Smooth muscle cell (in vitro differentiated cells): Measurements from ENCODE around the gene TDRD12. TPM values are rescaled to one million over a fixed set of nuclear protein-coding genes. Genes with fewer than 3 reads are reported as not detected.

Source experiments
- DNase-seq: peaks from one replicate; lab custom pipeline; 2025; ENCODE audit not compliant: unreplicated experiment; lab: John Stamatoyannopoulos, UW
- H2AFZ ChIP-seq: fragments of 200-600 bp; sonication (generic); 2 replicates; pipeline ENCODE4 v1.6.0; 2016; ENCODE audit warnings: antibody characterized with exemption, low read depth, mild to moderate bottlenecking
- H3F3A ChIP-seq: fragments of 200-600 bp; sonication (generic); 2 replicates; pipeline ENCODE4 v1.6.0; 2017; ENCODE audit warnings: antibody characterized with exemption, low read depth
- H3K27ac ChIP-seq: fragments of 200-600 bp; sonication (generic); 2 replicates; pipeline ENCODE4 v1.5.1; 2016; ENCODE audit warnings: low read depth, mild to moderate bottlenecking
- H3K27me3 ChIP-seq: fragments of 200-600 bp; sonication (generic); 2 replicates; pipeline ENCODE4 v1.6.1; 2016; ENCODE audit warnings: low read depth, mild to moderate bottlenecking
- H3K36me3 ChIP-seq: fragments of 200-600 bp; sonication (generic); 2 replicates; pipeline ENCODE4 v1.5.1; 2016; ENCODE audit warnings: low read depth
- H3K4me1 ChIP-seq: fragments of 200-600 bp; sonication (generic); 2 replicates; pipeline ENCODE4 v1.5.1; 2016; ENCODE audit warnings: low read depth
- H3K4me2 ChIP-seq: fragments of 200-600 bp; sonication (generic); 2 replicates; pipeline ENCODE4 v1.6.0; 2016; ENCODE audit warnings: mild to moderate bottlenecking
- H3K4me3 ChIP-seq: fragments of 200-600 bp; sonication (generic); 2 replicates; pipeline ENCODE4 v1.5.1; 2016; ENCODE audit warnings: mild to moderate bottlenecking
- H3K79me2 ChIP-seq: fragments of 200-600 bp; sonication (generic); 2 replicates; pipeline ENCODE4 v1.6.0; 2016; ENCODE audit warnings: low read depth, mild to moderate bottlenecking
- H3K9ac ChIP-seq: fragments of 200-600 bp; sonication (generic); 2 replicates; pipeline ENCODE4 v1.6.0; 2016; ENCODE audit warnings: low read depth
- H3K9me3 ChIP-seq: fragments of 200-600 bp; sonication (generic); replicated peaks from 2 replicates; pipeline ENCODE4 v1.5.1; 2016; ENCODE audit warnings: low read depth
- H4K20me1 ChIP-seq: fragments of 200-600 bp; sonication (generic); 2 replicates; pipeline ENCODE4 v1.6.0; 2016; ENCODE audit warnings: low read depth
- CTCF ChIP-seq: fragments of 200-600 bp; sonication (generic); IDR thresholded peaks from 2 replicates; pipeline ENCODE4 v1.5.1; 2017; ENCODE audit warnings: borderline replicate concordance, mild to moderate bottlenecking, antibody characterized with exemption; ENCODE audit not compliant: insufficient read depth, poor library complexity, severe bottlenecking
- WGBS: methylation state at CpG from one replicate; pipeline ENCODE4 v1.1.7; 2016; ENCODE audit warnings: low lambda C conversion rate; 5-methylcytosine and 5-hydroxymethylcytosine counted together
- polyA plus RNA-seq: library from polyadenylated mRNA; unstranded; fragments of >200 nt; fragmentation: Nextera tagmentation; extraction: Ambion mirVana; gene quantifications from 2 replicates; pipeline ENCODE4 v1.2.1, GENCODE V29; 2016
- total RNA-seq: library from RNA; depleted of rRNA; stranded (reverse); fragments of >200 nt; gene quantifications from 2 replicates; pipeline ENCODE4 v1.2.3, GENCODE V29; 2014

Gene TDRD12
- total and polyA plus RNA-seq, 2 experiments from 2014 or later: 0.05 to 1.1 TPM

GRCh38 chr19:32748497-32748896, 28.9 kb downstream of the TDRD12 start:
- Histone ChIP-seq H3K79me2 (no peaks in the 10 kb centered on the region), H3K27me3 (no peaks in the 10 kb centered on the region), H3K4me2 (no peak overlapping the region), H2AFZ (no peak overlapping the region), H4K20me1 (no peaks in the 10 kb centered on the region), H3K9ac (no peak overlapping the region), H3K36me3 (no peaks in the 10 kb centered on the region), H3K4me1 (no peaks in the 10 kb centered on the region), H3K27ac (no peak overlapping the region), H3F3A (no peaks in the 10 kb centered on the region), H3K4me3 (no peak overlapping the region), H3K9me3 (no peaks in the 10 kb centered on the region)
- TF ChIP-seq CTCF: no peak
- DNase-seq: no peak
- WGBS: 85% methylated on average over 5 of the region's 5 CpGs

- Histone ChIP-seq H3K27ac (no peak overlapping the region), H3F3A (no peaks in the 10 kb centered on the region), H2AFZ (no peak overlapping the region), H3K36me3 (no peaks in the 10 kb centered on the region), H3K27me3 (no peaks in the 10 kb centered on the region), H3K4me3 (no peak overlapping the region), H3K9me3 (no peaks in the 10 kb centered on the region), H3K4me1 (no peaks in the 10 kb centered on the region), H3K9ac (no peak overlapping the region), H3K4me2 (no peak overlapping the region), H4K20me1 (no peaks in the 10 kb centered on the region), H3K79me2 (no peaks in the 10 kb centered on the region)
- no peak for DNase-seq
- TF ChIP-seq CTCF: no peak
- WGBS: 81% methylated on average over 3 of the region's 3 CpGs
Measured at GRCh38 chr19:32748948-32749347, 29.4 kb downstream of the TDRD12 start.

- Histone ChIP-seq H3K4me1 (no peaks in the 10 kb centered on the region), H3K79me2 (no peaks in the 10 kb centered on the region), H3K27me3 (no peaks in the 10 kb centered on the region), H3F3A (no peaks in the 10 kb centered on the region), H3K4me3 (no peak overlapping the region), H4K20me1 (no peaks in the 10 kb centered on the region), H3K27ac (no peak overlapping the region), H2AFZ (no peak overlapping the region), H3K9me3 (no peaks in the 10 kb centered on the region), H3K9ac (no peak overlapping the region), H3K36me3 (no peaks in the 10 kb centered on the region), H3K4me2 (no peak overlapping the region)
- 80% methylated on average over 6 of the region's 6 CpGs for WGBS
- TF ChIP-seq CTCF: no peak
- DNase-seq: no peak
Measured at GRCh38 chr19:32749361-32749760, 29.8 kb downstream of the TDRD12 start.

GRCh38 chr19:32750441-32751055, 31.0 kb downstream of the TDRD12 start:
- no peaks in the 10 kb centered on the region for H3F3A ChIP-seq
- 67% methylated on average over 4 of the region's 4 CpGs for WGBS
- H3K79me2 ChIP-seq: no peaks in the 10 kb centered on the region
- H3K4me2 ChIP-seq: no peak overlapping the region
- H3K27me3 ChIP-seq: no peaks in the 10 kb centered on the region
- H3K27ac ChIP-seq: no peak overlapping the region
- H3K36me3 ChIP-seq: no peaks in the 10 kb centered on the region
- no peaks in the 10 kb centered on the region for H4K20me1 ChIP-seq
- DNase-seq: no peak
- no peak overlapping the region for H2AFZ ChIP-seq
- H3K9me3 ChIP-seq: no peaks in the 10 kb centered on the region
- no peak overlapping the region for H3K4me3 ChIP-seq
- no peak overlapping the region for H3K9ac ChIP-seq
- TF ChIP-seq CTCF: no peak
- H3K4me1 ChIP-seq: no peaks in the 10 kb centered on the region
